Tibial nerve (tissue), 4 donors: ENCODE measurements around the gene AP3S2. TPM values are rescaled to one million over a fixed set of nuclear protein-coding genes. Genes with fewer than 3 reads are reported as not detected.
A peak's percentile ranks its signal among the peaks of the same experiment; 100 is the strongest.

Experiments
- DNase-seq, 2 donors: peaks; one replicate each; pipeline ENCODE4 v3.0.0-alpha.2; 2019; ENCODE audit warnings: low spot score in 2 of 2
- H3K27ac ChIP-seq, 4 donors: fragments of 200-600 bp; sonication (generic) in 3 of 4; one replicate each; pipeline ENCODE4 v1.5.1; 2017 to 2019; ENCODE audit warnings: mild to moderate bottlenecking in 1 of 4
- H3K27me3 ChIP-seq, 2 donors: fragments of 200-600 bp; sonication (generic) in 1 of 2; one replicate each; pipeline versions ENCODE4 v1.5.1 to v1.6.0; 2017 to 2019
- H3K36me3 ChIP-seq, 3 donors: fragments of 200-600 bp; sonication (generic); one replicate each; pipeline ENCODE4 v1.5.1; 2018 to 2019
- H3K4me1 ChIP-seq, 4 donors: fragments of 200-600 bp; sonication (generic) in 3 of 4; one replicate each; pipeline ENCODE4 v1.5.1; 2017 to 2019
- H3K4me3 ChIP-seq, 4 donors: fragments of 200-600 bp; sonication (generic) in 3 of 4; one replicate each; pipeline ENCODE4 v1.5.1; 2017 to 2019; ENCODE audit warnings: mild to moderate bottlenecking in 1 of 4, moderate library complexity in 1 of 4
- H3K9me3 ChIP-seq, 4 donors: fragments of 200-600 bp; sonication (generic) in 3 of 4; one replicate each; pipeline ENCODE4 v1.5.1; 2017 to 2019
- CTCF ChIP-seq, 5 experiments: fragments of 200-600 bp in 3 of 5; fragments of 450-650 bp in 2 of 5; sonication (generic) in 3 of 5; IDR thresholded peaks; one replicate each; pipeline ENCODE4 v1.5.1; 2016 to 2019; ENCODE audit warnings: antibody characterized with exemption in 5 of 5, mild to moderate bottlenecking in 3 of 5, moderate library complexity in 2 of 5
- EP300 ChIP-seq, 2 donors: sonication (generic); formaldehyde crosslinking; IDR thresholded peaks; one replicate each; pipeline ENCODE4 v1.6.1; 2017; ENCODE audit warnings: antibody characterized with exemption in 2 of 2, mild to moderate bottlenecking in 1 of 2
- POLR2A ChIP-seq, 2 donors: fragments of 450-650 bp; IDR thresholded peaks; one replicate each; pipeline ENCODE4 v1.6.1; 2017; ENCODE audit warnings: antibody characterized with exemption in 2 of 2, mild to moderate bottlenecking in 2 of 2, moderate library complexity in 2 of 2
- WGBS, 2 donors: methylation state at CpG; one replicate each; pipeline ENCODE4 v1.1.5; 2018; 5-methylcytosine and 5-hydroxymethylcytosine counted together
- total RNA-seq, 4 donors: library from RNA; depleted of rRNA; stranded (reverse); fragments of >200 nt; gene quantifications; one replicate each; pipeline ENCODE4 v1.1.0, GENCODE V29; 2016

The AP3S2 gene
- total RNA-seq, 4 donors from 2014 or later = 49.2 to 61.4 (median 52.2) TPM

- no peak for DNase-seq
- Histone ChIP-seq H3K36me3 (peaks cover 0 to 28% (median 5%) of the 10 kb centered on the region in 3 donors), H3K4me3 (no peak overlapping the region), H3K4me1 (peaks cover 0 to 23% (median 18%) of the 10 kb centered on the region in 4 donors), H3K27ac (peak overlapping the region in 2 of 4 donors; percentile 71 to 78), H3K27me3 (no peaks in the 10 kb centered on the region), H3K9me3 (no peaks in the 10 kb centered on the region)
- no peak for TF ChIP-seq EP300 (IDR thresholded peaks at IDR 0.05)
- no peak for TF ChIP-seq POLR2A (IDR thresholded peaks at IDR 0.05)
- no peak for TF ChIP-seq CTCF (IDR thresholded peaks at IDR 0.05)
- WGBS, 2 donors = 40 to 52% methylated on average over 8 of the region's 8 CpGs
Observed at GRCh38 chr15:89829161-89829560, 64.6 kb downstream of the AP3S2 start.

DNA sequence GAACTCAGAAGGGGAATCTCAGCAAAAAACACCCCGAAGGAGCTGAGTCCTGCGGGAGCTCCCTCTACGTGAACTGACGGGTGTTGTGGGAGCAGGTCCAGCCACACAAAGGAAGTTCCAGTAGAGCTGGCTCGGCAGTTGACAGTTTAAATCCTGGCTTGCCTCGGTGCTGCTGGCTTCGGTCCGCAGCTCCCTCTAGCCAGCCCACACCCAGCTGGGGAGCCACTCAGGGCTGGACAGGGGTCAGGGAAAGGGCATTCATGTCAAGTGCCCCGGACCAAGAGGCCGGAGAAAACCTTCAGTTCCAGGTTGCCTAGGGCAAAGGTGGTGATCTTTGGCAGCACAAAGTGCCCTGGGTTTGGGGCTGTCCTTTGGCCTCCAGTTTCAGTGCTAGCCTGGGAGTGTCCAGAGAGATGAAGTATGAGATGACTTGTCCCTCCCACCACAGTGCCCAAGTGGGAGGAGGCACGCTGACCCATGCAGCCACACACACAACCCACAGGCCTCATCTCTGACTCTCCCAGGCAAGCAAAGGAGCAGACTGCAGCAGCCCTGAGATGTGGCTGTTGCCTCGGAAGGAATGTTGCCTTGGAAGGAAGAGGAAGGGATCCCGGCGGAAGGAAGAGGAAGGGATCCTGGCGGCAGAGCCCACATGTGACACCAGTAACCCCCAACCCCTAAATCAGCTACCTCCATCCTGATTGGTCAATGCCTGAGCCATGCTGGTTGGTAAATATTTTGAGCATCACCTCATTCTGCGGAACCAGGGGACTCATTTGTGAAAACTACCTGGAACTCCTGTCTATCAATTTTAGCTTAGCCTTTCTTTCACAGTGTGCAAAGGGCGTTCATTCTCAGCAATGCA, 65.3 kb downstream of the AP3S2 start:
- Histone ChIP-seq H3K9me3 (no peaks in the 10 kb centered on the region), H3K4me3 (no peak overlapping the region), H3K36me3 (peaks cover 0 to 21% (median 0%) of the 10 kb centered on the region in 3 donors), H3K27ac (peak overlapping the region in 3 of 4 donors; percentile 30 to 78 (median 71)), H3K4me1 (peaks cover 0 to 25% (median 20%) of the 10 kb centered on the region in 4 donors), H3K27me3 (no peaks in the 10 kb centered on the region)
- peak; percentile 49 to 53 for DNase-seq
- TF ChIP-seq EP300 (IDR thresholded peaks at IDR 0.05) = peak in 1 of 2 donors; percentile 43
- TF ChIP-seq POLR2A (IDR thresholded peaks at IDR 0.05) = no peak
- TF ChIP-seq CTCF (IDR thresholded peaks at IDR 0.05) = no peak
- 30 to 33% methylated on average over 15 of the region's 17 CpGs for WGBS, 2 donors

DNA sequence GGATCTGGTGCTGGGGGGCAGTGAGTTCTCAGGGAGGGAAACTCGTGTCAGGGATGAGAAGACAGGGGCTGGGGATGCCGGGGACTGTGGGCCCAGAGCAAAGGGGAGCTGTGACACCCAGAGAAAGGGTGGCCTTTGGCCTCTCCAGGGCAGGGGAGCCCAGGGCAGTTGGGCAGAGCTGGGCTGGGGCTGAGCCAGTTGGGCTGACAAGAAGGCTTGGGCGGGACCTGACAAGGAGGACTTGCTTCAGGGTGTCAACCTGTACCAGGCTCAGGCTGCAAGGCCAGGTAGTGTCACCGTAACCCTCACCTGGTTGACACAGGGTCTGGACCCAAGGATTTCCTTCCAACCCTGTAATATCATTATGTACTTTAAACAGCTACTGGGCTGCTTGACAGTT, 66.0 kb downstream of the AP3S2 start:
- peak overlapping the region in 3 of 4 donors; percentile 30 to 78 (median 71) for H3K27ac ChIP-seq
- H3K4me1 ChIP-seq = peaks cover 0 to 32% (median 23%) of the 10 kb centered on the region in 4 donors
- TF ChIP-seq CTCF (IDR thresholded peaks at IDR 0.05) = no peak
- H3K36me3 ChIP-seq = peaks cover 0 to 15% (median 0%) of the 10 kb centered on the region in 3 donors
- H3K9me3 ChIP-seq = no peaks in the 10 kb centered on the region
- H3K4me3 ChIP-seq = no peak overlapping the region
- 52 to 73% methylated on average over 2 to 4 of the region's 4 CpGs for WGBS, 2 donors
- no peak for DNase-seq
- no peaks in the 10 kb centered on the region for H3K27me3 ChIP-seq

- WGBS, 2 donors = 79 to 81% methylated on average over 13 of the region's 13 CpGs
- Histone ChIP-seq H3K36me3 (peaks cover 0 to 6% (median 0%) of the 10 kb centered on the region in 3 donors), H3K27ac (no peak overlapping the region), H3K27me3 (no peaks in the 10 kb centered on the region), H3K4me3 (no peak overlapping the region), H3K9me3 (no peaks in the 10 kb centered on the region), H3K4me1 (peaks cover 0 to 35% (median 23%) of the 10 kb centered on the region in 4 donors)
- no peak for DNase-seq
- TF ChIP-seq POLR2A (IDR thresholded peaks at IDR 0.05) (no peak), CTCF (IDR thresholded peaks at IDR 0.05) (no peak), EP300 (IDR thresholded peaks at IDR 0.05) (no peak)
Observed at GRCh38 chr15:89826671-89827655, 66.8 kb downstream of the AP3S2 start.
